ENCODE measurements around the gene PTCH1. TPM values are rescaled to one million over a fixed set of nuclear protein-coding genes. Genes with fewer than 3 reads are reported as not detected.

Gene PTCH1
- 10 to 100 TPM; 11.6 to 22.6 (median 16.5) TPM for total RNA-seq
- polyA plus RNA-seq: 1 to 10 TPM; 5.4 to 7.2 TPM

- peak; percentile 82 to 96 (median 92) for ATAC-seq
- Histone ChIP-seq H3K4me3 (peak within 1 kb of the TSS; percentile 23 to 52 (median 38)), H3K9me3 (no peaks in the 10 kb centered on the region), H3K27ac (no peak within 1 kb of the TSS), H3K4me1 (peaks cover 0 to 4% (median 0%) of the 10 kb centered on the region in 3 donors), H3K27me3 (no peaks in the 10 kb centered on the region), H3K36me3 (no peaks in the 10 kb centered on the region)
- intact Hi-C loops (cut with DNase I): no loop called here
- DNase-seq: peak; percentile 33 to 76 (median 54)
- FAIRE-seq: no peak
- 7 to 9% methylated on average over 63 to 64 of the region's 64 CpGs for WGBS, 2 donors
- no peak for TF ChIP-seq CTCF (IDR thresholded peaks at IDR 0.05)
These were observed at the start of gene PTCH1 for GRCh38 chr9:95516734-95517558. Gene PTCH1, minus strand, starts transcription at chr9:95516971.

GRCh38 chr9:95565982-95566381, 49.2 kb upstream of the PTCH1 start:
- 91 to 97% methylated on average over 5 of the region's 5 CpGs for WGBS, 2 donors
- no peaks in the 10 kb centered on the region for H3K4me1 ChIP-seq
- no peaks in the 10 kb centered on the region for H3K36me3 ChIP-seq
- DNase-seq (no peak), ATAC-seq (no peak), FAIRE-seq (no peak)
- no peaks in the 10 kb centered on the region for H3K9me3 ChIP-seq
- TF ChIP-seq CTCF (IDR thresholded peaks at IDR 0.05): no peak
- H3K27ac ChIP-seq: no peak overlapping the region
- no peaks in the 10 kb centered on the region for H3K27me3 ChIP-seq
- no peak overlapping the region for H3K4me3 ChIP-seq
- intact Hi-C loops (cut with DNase I): no loop called here

GRCh38 chr9:95561913-95562312, 45.1 kb upstream of the PTCH1 start:
- DNase-seq (no peak), ATAC-seq (no peak), FAIRE-seq (no peak)
- WGBS, 2 donors: 43 to 48% methylated on average over 12 of the region's 12 CpGs
- H3K9me3 ChIP-seq: no peaks in the 10 kb centered on the region
- no peaks in the 10 kb centered on the region for H3K27me3 ChIP-seq
- H3K27ac ChIP-seq: no peak overlapping the region
- intact Hi-C loops (cut with DNase I): no loop called here
- H3K4me1 ChIP-seq: no peaks in the 10 kb centered on the region
- H3K36me3 ChIP-seq: no peaks in the 10 kb centered on the region
- no peak overlapping the region for H3K4me3 ChIP-seq
- TF ChIP-seq CTCF (IDR thresholded peaks at IDR 0.05): no peak

GRCh38 chr9:95557142-95557541, 40.4 kb upstream of the PTCH1 start:
- no peaks in the 10 kb centered on the region for H3K4me1 ChIP-seq
- H3K27ac ChIP-seq: no peak overlapping the region
- 89 to 93% methylated on average over 11 of the region's 11 CpGs for WGBS, 2 donors
- H3K27me3 ChIP-seq: no peaks in the 10 kb centered on the region
- H3K9me3 ChIP-seq: no peaks in the 10 kb centered on the region
- H3K4me3 ChIP-seq: no peak overlapping the region
- FAIRE-seq (no peak), DNase-seq (no peak), ATAC-seq (no peak)
- intact Hi-C loops (cut with DNase I): no loop called here
- no peak for TF ChIP-seq CTCF (IDR thresholded peaks at IDR 0.05)
- H3K36me3 ChIP-seq: no peaks in the 10 kb centered on the region

GRCh38 chr9:95556521-95556920, 39.8 kb upstream of the PTCH1 start:
- intact Hi-C loops (cut with DNase I): no loop called here
- 64 to 74% methylated on average over 10 of the region's 10 CpGs for WGBS, 2 donors
- no peak overlapping the region for H3K27ac ChIP-seq
- no peaks in the 10 kb centered on the region for H3K4me1 ChIP-seq
- ATAC-seq (no peak), FAIRE-seq (no peak), DNase-seq (no peak)
- H3K9me3 ChIP-seq: no peaks in the 10 kb centered on the region
- no peak for TF ChIP-seq CTCF (IDR thresholded peaks at IDR 0.05)
- no peak overlapping the region for H3K4me3 ChIP-seq
- H3K27me3 ChIP-seq: no peaks in the 10 kb centered on the region
- no peaks in the 10 kb centered on the region for H3K36me3 ChIP-seq

Data from pancreas (tissue), 10 donors.